NCI-H226 (cell line): ENCODE data around the gene CNGA3.
"Not testable (repeated sequence)": the region's sequence is repeated elsewhere in the genome, so short reads cannot be mapped to it uniquely, and the experiment has no call there.

Source experiments
- DNase-seq: peaks from one replicate; pipeline ENCODE4 v3.0.0-alpha.2; 2015

Gene CNGA3

GRCh38 chr2:98346311-98347236, at the start of gene CNGA3:
Gene CNGA3, plus strand, starts transcription at chr2:98346456. Its CDS starts 23,520 bp downstream, at chr2:98369976.
- DNase-seq, result no peak

- no peak for DNase-seq
Measured at GRCh38 chr2:98297817-98298682, 48.2 kb upstream of the CNGA3 start.

- no peak for DNase-seq
Measured at GRCh38 chr2:98298683-98299164, 47.5 kb upstream of the CNGA3 start.

GRCh38 chr2:98299211-98299905, 46.9 kb upstream of the CNGA3 start:
- DNase-seq, result no peak

GRCh38 chr2:98300141-98300874, 45.9 kb upstream of the CNGA3 start:
- DNase-seq, result no peak

GRCh38 chr2:98301469-98301868, 44.8 kb upstream of the CNGA3 start:
- DNase-seq, result no peak

- DNase-seq, result not testable (repeated sequence)
Measured at GRCh38 chr2:98307131-98307696, 39.0 kb upstream of the CNGA3 start.

- no peak for DNase-seq
Measured at GRCh38 chr2:98308068-98308467, 38.2 kb upstream of the CNGA3 start.

GRCh38 chr2:98308532-98308931, 37.7 kb upstream of the CNGA3 start:
- DNase-seq, result no peak

GRCh38 chr2:98309580-98309979, 36.7 kb upstream of the CNGA3 start:
- DNase-seq, result no peak

- no peak for DNase-seq
Measured at GRCh38 chr2:98310010-98310409, 36.2 kb upstream of the CNGA3 start.

- no peak for DNase-seq
Measured at GRCh38 chr2:98311090-98311489, 35.2 kb upstream of the CNGA3 start.

GRCh38 chr2:98311771-98312545, 34.3 kb upstream of the CNGA3 start:
- DNase-seq, result no peak

- no peak for DNase-seq
Measured at GRCh38 chr2:98313492-98314250, 32.6 kb upstream of the CNGA3 start.

- no peak for DNase-seq
Measured at GRCh38 chr2:98314251-98314650, 32.0 kb upstream of the CNGA3 start.

- DNase-seq, result no peak
Measured at GRCh38 chr2:98315957-98316356, 30.3 kb upstream of the CNGA3 start.

GRCh38 chr2:98317214-98317613, 29.0 kb upstream of the CNGA3 start:
- no peak for DNase-seq

- DNase-seq, result not testable (repeated sequence)
Measured at GRCh38 chr2:98320171-98320570, 26.1 kb upstream of the CNGA3 start.

GRCh38 chr2:98324181-98324580, 22.1 kb upstream of the CNGA3 start:
- DNase-seq, result peak; percentile 2

- no peak for DNase-seq
Measured at GRCh38 chr2:98327776-98328175, 18.5 kb upstream of the CNGA3 start.
